ENCODE measurements around the gene VRK3. TPM values are rescaled to one million over a fixed set of nuclear protein-coding genes. Genes with fewer than 3 reads are reported as not detected.
A peak's percentile ranks its signal among the peaks of the same experiment; 100 is the strongest.
"Not testable (repeated sequence)": the region's sequence is repeated elsewhere in the genome, so short reads cannot be mapped to it uniquely, and the experiment has no call there.

Gene VRK3
- total RNA-seq, 1 donor from 2014 or later, result 22.9 TPM

GRCh38 chr19:49949742-49950589 is 75.2 kb downstream of the VRK3 start:
- ATAC-seq (no peak), DNase-seq (ENCODE audit: missing footprints) (no peak)
- intact Hi-C loops (cut with DNase I), result no loop called here

DNA sequence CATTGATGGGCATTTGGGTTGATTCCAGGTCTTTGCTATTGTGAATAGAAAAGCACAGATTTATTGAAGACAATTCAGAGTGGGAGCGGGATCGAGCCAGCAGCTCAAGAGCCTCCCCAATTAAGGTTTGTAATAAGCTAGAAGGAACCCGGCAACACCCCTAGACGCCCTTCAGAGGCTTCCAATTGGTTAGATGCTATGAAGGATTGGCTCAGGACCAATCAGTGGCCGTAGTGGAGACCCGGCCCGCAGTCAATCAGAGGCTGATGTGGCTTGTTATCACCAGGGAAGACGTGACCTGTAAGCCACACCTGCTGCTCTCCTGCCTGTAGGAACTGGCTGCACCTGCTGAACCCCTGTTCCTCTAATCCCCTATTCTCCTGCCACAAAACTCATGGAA is 78.8 kb downstream of the VRK3 start:
- intact Hi-C loops (cut with DNase I), result no loop called here
- DNase-seq (ENCODE audit: missing footprints) (no peak), ATAC-seq (no peak)

DNA sequence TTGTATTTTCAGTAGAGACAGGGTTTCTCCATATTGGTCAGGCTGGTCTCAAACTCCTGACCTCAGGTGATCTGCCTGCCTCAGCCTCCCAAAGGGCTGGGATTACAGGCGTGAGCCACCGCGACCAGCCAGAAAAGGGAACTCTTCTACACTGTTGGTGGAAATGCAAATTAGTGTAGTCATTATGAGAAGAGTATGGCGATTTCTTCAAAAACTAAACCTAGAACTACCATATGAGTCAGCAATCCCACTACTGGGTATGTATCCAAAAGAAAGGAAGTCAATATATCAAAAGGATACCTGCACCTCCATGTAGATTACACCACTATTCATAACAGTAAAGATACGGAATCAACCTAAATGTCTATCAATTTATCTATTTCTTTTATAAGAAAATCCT is 80.6 kb downstream of the VRK3 start:
- not testable (repeated sequence) for DNase-seq (ENCODE audit: missing footprints); ATAC-seq
- intact Hi-C loops (cut with DNase I), result loop anchor here (2.0 kb wide), 1 partner anchor 36 kb away; no protein-coding TSS in a partner anchor

- intact Hi-C loops (cut with DNase I), result no loop called here
- ATAC-seq (no peak), DNase-seq (ENCODE audit: missing footprints) (no peak)
Measured at GRCh38 chr19:49940482-49940791, 84.7 kb downstream of the VRK3 start.

DNA sequence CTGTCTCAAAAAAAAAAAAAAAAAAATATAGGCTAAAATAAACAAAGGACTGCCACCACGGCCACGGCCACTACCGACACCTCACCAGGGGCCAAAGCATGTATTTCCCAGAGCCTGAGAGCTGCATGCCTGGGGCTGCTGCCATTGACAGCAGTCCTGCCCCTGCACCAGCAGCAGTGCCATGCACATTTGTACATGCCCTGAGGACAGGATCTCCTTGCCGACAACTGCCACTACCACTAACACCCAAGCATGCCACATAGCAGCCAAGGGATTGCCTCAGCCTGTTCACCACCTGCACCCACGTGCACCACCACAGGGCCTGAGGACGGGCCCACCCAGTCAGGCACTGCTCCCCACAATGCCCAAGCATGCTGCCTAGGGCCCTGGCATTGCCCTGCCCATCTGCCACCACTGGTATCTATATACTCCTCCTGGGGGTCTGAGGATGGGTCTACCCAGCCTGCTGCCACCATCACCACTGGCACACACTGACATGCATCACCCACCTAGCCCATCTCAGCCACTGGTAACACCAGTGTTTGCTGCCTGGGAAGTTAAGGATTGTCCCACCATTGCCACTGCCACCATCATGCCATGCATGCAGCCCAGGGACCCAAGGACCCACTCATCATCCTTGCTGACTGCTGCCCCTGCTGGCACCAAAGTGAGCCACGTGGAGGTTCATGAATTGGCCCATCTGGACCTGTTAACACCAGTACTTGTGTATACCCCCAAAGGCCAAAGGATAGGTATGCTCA is 85.3 kb downstream of the VRK3 start:
- DNase-seq (ENCODE audit: missing footprints) (no peak), ATAC-seq (no peak)
- intact Hi-C loops (cut with DNase I), result no loop called here

DNA sequence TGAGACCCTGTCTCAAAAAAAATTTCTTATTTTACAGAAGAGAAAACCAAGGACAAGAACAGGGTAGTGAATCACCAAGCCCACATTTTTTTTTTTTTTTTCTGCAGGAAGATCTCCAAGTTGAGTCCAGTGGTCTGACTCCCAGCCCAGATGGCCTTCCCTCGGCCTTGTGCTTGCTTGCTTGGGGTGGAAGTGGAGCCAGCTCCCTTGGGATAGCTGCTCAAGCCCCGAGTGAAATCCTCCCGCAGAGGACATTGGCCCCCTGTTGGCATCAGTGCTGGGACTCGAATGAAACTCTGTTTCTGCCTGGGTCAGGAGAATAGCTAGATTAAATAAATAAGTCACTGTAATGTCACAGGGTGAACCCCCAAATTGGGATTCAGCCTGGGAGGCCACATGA is 86.5 kb downstream of the VRK3 start:
- no peak for ATAC-seq
- intact Hi-C loops (cut with DNase I), result no loop called here
- DNase-seq (ENCODE audit: missing footprints), result no peak

DNA sequence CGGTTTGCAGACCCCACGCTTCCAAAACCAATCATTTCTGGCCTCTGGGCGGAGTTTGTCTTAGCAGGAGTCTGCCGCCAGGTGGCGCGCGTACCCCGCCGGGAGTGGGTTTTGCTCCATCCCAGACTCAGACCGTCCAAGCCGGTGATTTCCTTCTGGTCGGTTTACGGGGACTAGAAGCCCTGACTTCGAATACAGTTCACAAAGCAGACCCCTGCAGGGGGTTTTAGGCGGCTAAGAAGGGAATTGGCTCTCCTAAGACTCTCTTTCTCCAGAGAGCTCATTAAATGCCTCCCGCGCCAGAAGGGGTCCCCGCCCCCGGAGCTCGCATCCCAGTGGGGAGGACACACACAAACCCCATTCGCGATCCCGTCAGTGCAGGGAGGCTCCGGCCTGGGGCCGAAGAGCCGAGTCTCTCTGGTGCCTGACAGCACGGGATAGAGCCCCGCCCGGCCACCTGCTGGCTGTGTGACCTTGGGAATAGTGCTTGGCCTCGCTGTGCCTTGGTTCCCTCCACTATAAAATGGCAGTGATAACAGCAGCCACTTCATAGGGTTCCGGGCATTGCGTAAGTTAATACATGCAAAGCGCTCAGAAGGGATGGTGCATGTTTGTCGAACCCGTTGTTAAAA is 87.3 kb downstream of the VRK3 start:
- intact Hi-C loops (cut with DNase I), result loop anchor here (1.0 kb wide), 1 partner anchor 45 kb away; no protein-coding TSS in a partner anchor
- DNase-seq (ENCODE audit: missing footprints) (peak; percentile 90), ATAC-seq (peak; percentile 85)

- ATAC-seq, result no peak
- intact Hi-C loops (cut with DNase I), result no loop called here
Measured at GRCh38 chr19:49936549-49936948, 88.6 kb downstream of the VRK3 start.

GRCh38 chr19:49933643-49934042 is 91.5 kb downstream of the VRK3 start:
- intact Hi-C loops (cut with DNase I), result no loop called here
- ATAC-seq (no peak), DNase-seq (ENCODE audit: missing footprints) (no peak)

More at GRCh38 chr19:49936549-49936948, 88.6 kb downstream of the VRK3 start:
- no peak for DNase-seq (ENCODE audit: missing footprints)

- ATAC-seq (no peak), DNase-seq (ENCODE audit: missing footprints) (no peak)
- intact Hi-C loops (cut with DNase I), result no loop called here
Measured at GRCh38 chr19:49932731-49933131, 92.4 kb downstream of the VRK3 start.

- DNase-seq (ENCODE audit: missing footprints) (no peak), ATAC-seq (no peak)
- intact Hi-C loops (cut with DNase I), result no loop called here
Measured at GRCh38 chr19:49932041-49932451, 93.1 kb downstream of the VRK3 start.

DNA sequence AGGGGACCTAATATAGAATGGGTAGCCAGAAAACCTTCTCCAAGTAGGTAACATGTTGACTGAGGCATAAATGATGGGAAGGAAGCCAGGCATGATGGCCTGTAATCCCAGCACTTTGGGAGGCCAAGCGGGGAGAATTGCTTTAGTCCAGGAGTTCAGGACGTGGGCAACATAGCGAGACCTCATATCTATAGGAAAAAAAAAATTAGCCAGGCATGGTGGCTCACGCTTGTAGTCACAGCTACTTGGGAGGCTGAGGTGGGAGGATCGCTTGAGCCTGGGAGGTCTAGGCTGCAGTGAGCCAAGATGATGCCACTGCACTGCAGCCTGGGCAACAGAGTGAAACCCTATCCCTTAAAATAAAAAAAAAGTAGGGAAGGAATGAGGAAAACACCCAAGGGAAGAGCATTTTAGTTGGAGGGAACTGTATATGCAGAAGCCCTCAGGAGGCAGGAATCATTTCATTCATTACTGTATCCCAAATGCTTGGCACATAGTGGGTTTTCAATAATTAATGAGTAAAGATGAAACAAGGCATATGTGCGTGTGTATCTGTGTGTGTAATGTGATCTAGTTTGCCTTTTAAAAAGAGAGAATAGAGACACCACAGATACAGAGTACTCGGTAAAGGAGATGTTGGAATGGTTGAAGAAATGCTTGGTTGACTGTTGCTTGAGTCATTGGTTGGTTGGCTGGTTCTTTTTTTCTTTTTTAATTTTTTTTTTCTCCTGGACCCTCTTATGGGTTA is 93.7 kb downstream of the VRK3 start:
- intact Hi-C loops (cut with DNase I), result no loop called here
- ATAC-seq, result no peak
- no peak for DNase-seq (ENCODE audit: missing footprints)

- DNase-seq (ENCODE audit: missing footprints), result no peak
- no peak for ATAC-seq
- intact Hi-C loops (cut with DNase I), result no loop called here
Measured at GRCh38 chr19:49930483-49931011, 94.6 kb downstream of the VRK3 start.

DNA sequence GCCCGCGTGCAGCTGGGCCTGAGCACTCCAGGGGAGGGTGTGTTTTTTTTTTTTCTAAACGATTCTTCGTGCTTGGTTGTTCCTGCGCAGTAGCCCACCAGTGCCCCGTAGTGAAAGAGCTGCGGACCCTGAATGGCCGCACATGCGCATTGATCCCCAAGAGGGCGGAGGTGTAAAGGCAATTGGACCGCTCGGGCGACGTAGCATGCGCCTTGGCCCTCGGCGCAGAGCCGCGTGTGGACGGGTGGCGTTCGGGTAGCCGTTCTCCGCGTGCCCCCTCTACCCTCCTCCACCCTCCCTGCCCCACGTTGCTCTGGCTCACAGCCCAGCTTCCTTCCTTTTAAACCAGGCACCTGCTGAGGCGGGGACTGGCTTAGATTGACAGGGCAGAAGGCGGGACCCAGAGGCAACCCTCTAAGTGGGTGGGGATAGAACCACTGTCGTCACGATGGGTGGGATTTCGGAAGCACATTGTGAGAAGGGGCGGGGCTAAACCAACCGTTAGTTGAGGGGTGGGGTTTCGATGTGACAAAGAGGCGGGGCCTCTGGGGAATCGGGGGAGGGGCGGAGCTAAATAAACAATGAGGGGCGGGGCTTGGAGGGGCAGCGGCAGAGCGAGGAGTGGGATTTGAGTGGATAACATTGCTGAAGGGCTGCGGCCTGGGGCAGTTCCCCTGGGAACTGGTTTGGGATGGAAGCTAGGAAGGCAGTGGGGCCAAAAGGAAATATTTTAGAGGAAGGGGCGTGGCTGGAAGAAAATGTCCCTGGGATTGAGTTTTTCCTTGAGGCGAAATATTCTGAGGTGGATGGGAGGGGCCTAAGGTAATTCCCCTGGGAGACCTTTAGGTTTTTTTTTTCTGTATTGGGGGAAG is 95.3 kb downstream of the VRK3 start:
- peak; percentile 96 for DNase-seq (ENCODE audit: missing footprints)

GRCh38 chr19:49929121-49929610 is 96.0 kb downstream of the VRK3 start, which contains the start of the genes ATF5 and NUP62:
Gene ATF5, plus strand, starts transcription at chr19:49929205. Its CDS starts 1,646 bp downstream, at chr19:49930851.
Gene NUP62, minus strand, starts transcription at chr19:49929504. Its CDS starts 19,697 bp downstream, at chr19:49909807.
- DNase-seq (ENCODE audit: missing footprints), result peak; percentile 95
- peak; percentile 81 for ATAC-seq
- intact Hi-C loops (cut with DNase I), result no loop called here

More for the DNA sequence above, 95.3 kb downstream of the VRK3 start:
- ATAC-seq, result peak; percentile 93
- intact Hi-C loops (cut with DNase I), result no loop called here

DNA sequence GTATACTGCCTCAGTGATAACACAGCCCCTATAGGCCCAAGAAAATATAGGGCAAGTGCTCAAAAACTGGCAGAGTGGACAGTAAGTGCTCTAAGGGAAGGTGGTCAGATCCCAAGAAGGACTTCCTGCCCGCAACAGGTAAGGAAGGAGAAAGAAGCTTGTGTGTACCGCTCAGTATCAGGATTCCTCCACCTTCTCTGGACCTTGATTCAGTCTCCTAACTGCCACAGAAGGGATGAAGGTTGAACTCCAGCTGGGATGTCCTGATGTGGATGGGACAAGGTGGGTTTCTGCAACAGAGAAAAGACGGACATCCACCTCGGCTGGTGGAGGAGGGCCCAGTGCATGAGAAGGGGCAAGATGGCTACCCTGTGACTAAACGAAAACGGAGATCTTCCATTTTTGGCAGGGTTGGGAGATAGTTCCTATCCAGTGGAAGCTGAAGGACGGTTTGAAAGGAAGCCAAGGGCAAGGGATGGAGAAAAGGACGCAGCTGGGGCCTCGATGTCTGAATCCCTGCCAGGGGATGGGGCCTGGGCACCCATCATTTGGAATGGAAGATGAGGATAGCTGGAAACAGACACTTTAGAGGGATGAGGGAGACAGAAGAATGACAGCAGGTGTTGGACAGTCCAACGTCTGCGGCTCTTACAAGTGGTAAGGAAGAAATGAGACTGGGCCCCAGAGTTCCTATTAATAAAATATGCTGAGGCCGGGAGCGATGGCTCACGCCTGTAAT is 97.5 kb downstream of the VRK3 start:
- intact Hi-C loops (cut with DNase I), result no loop called here
- ATAC-seq (no peak), DNase-seq (ENCODE audit: missing footprints) (no peak)

DNA sequence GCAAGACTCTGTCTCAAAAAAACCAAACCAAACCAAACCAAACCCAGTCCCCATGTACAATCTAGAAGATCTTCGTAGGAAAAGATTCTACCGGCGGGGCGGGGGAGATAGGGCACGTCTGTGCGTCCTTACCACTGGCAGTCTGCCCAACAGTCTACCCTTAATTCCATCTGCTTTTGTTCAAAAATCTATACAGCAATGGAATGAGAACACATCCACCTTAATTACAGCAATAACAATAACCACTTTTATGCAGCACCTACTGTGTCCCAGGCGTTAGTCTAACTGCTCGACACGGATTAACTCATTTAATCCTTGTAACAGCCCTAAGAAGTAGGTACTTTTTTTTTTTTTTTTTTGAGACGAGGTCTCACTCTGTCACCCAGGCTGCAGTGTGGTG is 98.7 kb downstream of the VRK3 start:
- intact Hi-C loops (cut with DNase I), result no loop called here
- no peak for DNase-seq (ENCODE audit: missing footprints)

More for the DNA sequence above, 98.7 kb downstream of the VRK3 start:
- ATAC-seq, result no peak

Measured in Right ventricle myocardium inferior (tissue), 1 donor.